Measurements from ENCODE around the gene FOLR1.

The FOLR1 gene

GRCh38 chr11:72232260-72233055 is 40.5 kb downstream of the FOLR1 start:
- DNase-seq: no peak
- TF ChIP-seq CTCF (IDR thresholded peaks at IDR 0.05; ENCODE audit: borderline replicate concordance, extremely low read depth, low read length, poor library complexity, severe bottlenecking): no peak
- no peak for TF ChIP-seq EZH2 (IDR thresholded peaks at IDR 0.05; ENCODE audit: borderline replicate concordance, low read depth, low read length, severe bottlenecking)
- Histone ChIP-seq H3K4me1 (ENCODE audit: insufficient read depth, low read length) (no peaks in the 10 kb centered on the region), H3K27ac (ENCODE audit: low read length) (no peak overlapping the region), H3K79me2 (ENCODE audit: insufficient read depth, low read length) (peaks cover 4% of the 10 kb centered on the region; the same call in 1 of the 2 replicates), H3K36me3 (ENCODE audit: insufficient read depth, low read length) (peaks cover 100% of the 10 kb centered on the region), H3K9ac (ENCODE audit: low read depth, low read length) (no peak overlapping the region), H3K4me2 (ENCODE audit: insufficient read depth, low read length) (no peak overlapping the region), H2AFZ (ENCODE audit: low read depth, low read length) (no peak overlapping the region), H3K27me3 (ENCODE audit: insufficient read depth, low read length, poor library complexity) (no peaks in the 10 kb centered on the region), H3K4me3 (ENCODE audit: low read depth in 1 of 2, low read length in 2 of 2) (no peak overlapping the region), H4K20me1 (ENCODE audit: insufficient read depth, low read length) (peaks cover 28% of the 10 kb centered on the region), H3K9me3 (ENCODE audit: insufficient read depth, low read length, severe bottlenecking) (no peaks in the 10 kb centered on the region)
- ATAC-seq (ENCODE audit: insufficient read depth, low read depth): no peak

- no peaks in the 10 kb centered on the region for H3K79me2 ChIP-seq (ENCODE audit: insufficient read depth, low read length)
- peaks cover 100% of the 10 kb centered on the region for H3K36me3 ChIP-seq (ENCODE audit: insufficient read depth, low read length)
- no peak overlapping the region for H3K4me3 ChIP-seq (ENCODE audit: low read depth in 1 of 2, low read length in 2 of 2)
- no peak for TF ChIP-seq CTCF (IDR thresholded peaks at IDR 0.05; ENCODE audit: borderline replicate concordance, extremely low read depth, low read length, poor library complexity, severe bottlenecking)
- no peak for TF ChIP-seq EZH2 (IDR thresholded peaks at IDR 0.05; ENCODE audit: borderline replicate concordance, low read depth, low read length, severe bottlenecking)
- H3K9me3 ChIP-seq (ENCODE audit: insufficient read depth, low read length, severe bottlenecking): no peaks in the 10 kb centered on the region
- ATAC-seq (ENCODE audit: insufficient read depth, low read depth): no peak
- peaks cover 33% of the 10 kb centered on the region for H4K20me1 ChIP-seq (ENCODE audit: insufficient read depth, low read length)
- no peak for DNase-seq
- no peaks in the 10 kb centered on the region for H3K27me3 ChIP-seq (ENCODE audit: insufficient read depth, low read length, poor library complexity)
- no peak overlapping the region for H2AFZ ChIP-seq (ENCODE audit: low read depth, low read length)
- H3K27ac ChIP-seq (ENCODE audit: low read length): no peak overlapping the region
- no peak overlapping the region for H3K4me2 ChIP-seq (ENCODE audit: insufficient read depth, low read length)
- no peaks in the 10 kb centered on the region for H3K4me1 ChIP-seq (ENCODE audit: insufficient read depth, low read length)
- no peak overlapping the region for H3K9ac ChIP-seq (ENCODE audit: low read depth, low read length)
These were observed 41.3 kb downstream of the FOLR1 start for GRCh38 chr11:72233056-72233772.

DNA sequence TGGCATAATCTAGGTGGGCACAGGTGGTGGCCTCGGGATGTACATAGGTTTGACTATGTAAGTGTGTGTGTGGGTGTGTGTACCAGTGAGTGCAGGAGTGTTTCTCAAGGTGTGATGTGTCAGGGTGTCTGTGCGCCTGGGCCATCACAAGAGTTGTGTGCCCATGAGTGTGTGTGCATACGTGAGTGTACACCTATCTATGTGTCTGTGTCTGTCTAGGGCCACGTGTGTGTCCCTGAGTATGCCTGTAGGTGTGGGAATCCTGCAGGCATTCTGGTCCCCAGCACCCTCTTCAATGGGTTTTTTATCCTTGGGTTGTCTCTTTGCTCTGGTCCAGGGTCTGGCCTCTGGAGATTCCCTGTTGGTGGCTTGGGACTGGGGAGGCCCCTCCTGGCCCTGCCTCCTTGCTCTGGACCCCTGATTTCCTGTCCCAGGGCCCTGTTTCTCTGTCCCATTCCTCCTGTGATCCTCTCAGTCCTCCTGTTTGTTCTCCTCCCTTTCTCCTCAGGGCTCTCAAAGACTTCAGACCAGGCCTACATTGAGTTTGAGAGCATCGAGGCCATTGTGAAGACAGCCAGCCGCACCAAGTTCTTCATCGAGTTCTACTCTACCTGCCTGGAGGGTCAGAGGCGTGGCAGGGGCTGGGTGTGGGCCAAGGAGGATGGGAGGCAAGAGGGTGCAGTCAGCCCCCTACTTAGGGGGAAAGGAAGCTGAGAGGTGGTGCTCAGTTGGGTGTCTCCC is 42.0 kb downstream of the FOLR1 start:
- H3K36me3 ChIP-seq (ENCODE audit: insufficient read depth, low read length): peaks cover 96% of the 10 kb centered on the region
- H2AFZ ChIP-seq (ENCODE audit: low read depth, low read length): no peak overlapping the region
- ATAC-seq (ENCODE audit: insufficient read depth, low read depth): no peak
- DNase-seq: no peak
- H3K79me2 ChIP-seq (ENCODE audit: insufficient read depth, low read length): no peaks in the 10 kb centered on the region
- no peaks in the 10 kb centered on the region for H3K9me3 ChIP-seq (ENCODE audit: insufficient read depth, low read length, severe bottlenecking)
- no peak overlapping the region for H3K4me2 ChIP-seq (ENCODE audit: insufficient read depth, low read length)
- no peaks in the 10 kb centered on the region for H3K4me1 ChIP-seq (ENCODE audit: insufficient read depth, low read length)
- no peak overlapping the region for H3K4me3 ChIP-seq (ENCODE audit: low read depth in 1 of 2, low read length in 2 of 2)
- TF ChIP-seq CTCF (IDR thresholded peaks at IDR 0.05; ENCODE audit: borderline replicate concordance, extremely low read depth, low read length, poor library complexity, severe bottlenecking) (no peak), EZH2 (IDR thresholded peaks at IDR 0.05; ENCODE audit: borderline replicate concordance, low read depth, low read length, severe bottlenecking) (no peak)
- H4K20me1 ChIP-seq (ENCODE audit: insufficient read depth, low read length): peaks cover 34% of the 10 kb centered on the region
- H3K27me3 ChIP-seq (ENCODE audit: insufficient read depth, low read length, poor library complexity): no peaks in the 10 kb centered on the region
- H3K9ac ChIP-seq (ENCODE audit: low read depth, low read length): no peak overlapping the region
- no peak overlapping the region for H3K27ac ChIP-seq (ENCODE audit: low read length)

Measured in DND-41 (cell line).